ENCODE measurements around the gene PCDH1. TPM values are rescaled to one million over a fixed set of nuclear protein-coding genes. Genes with fewer than 3 reads are reported as not detected.
"Not testable (repeated sequence)": the region's sequence is repeated elsewhere in the genome, so short reads cannot be mapped to it uniquely, and the experiment has no call there.

Gene PCDH1
- polyA plus RNA-seq, 3 donors: 18.7 to 26.2 (median 21.0) TPM

DNA sequence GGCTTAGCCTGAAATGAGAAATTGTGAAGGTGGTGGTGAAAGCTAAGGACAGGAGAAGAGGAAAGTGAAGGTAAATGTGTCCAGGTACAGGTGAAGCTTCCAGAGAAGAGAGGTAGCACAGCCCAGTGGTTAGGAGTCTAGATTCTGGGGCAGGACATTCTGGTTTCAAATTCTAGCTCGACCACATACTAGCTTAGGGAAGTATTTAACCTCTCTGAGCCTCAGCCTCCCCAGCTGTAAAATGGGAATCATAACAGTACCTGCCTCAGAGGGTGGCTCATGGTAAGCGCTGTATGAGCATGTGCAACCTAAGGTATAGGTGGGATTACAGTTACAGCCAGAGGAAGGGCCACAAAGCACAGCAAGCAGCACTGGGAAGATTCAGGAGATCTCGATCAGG, 55.2 kb downstream of the PCDH1 start:
- DNase-seq (ENCODE audit: extremely low read depth in 1 of 11, low read depth in 9 of 11, low spot score in 4 of 11): no peak

DNA sequence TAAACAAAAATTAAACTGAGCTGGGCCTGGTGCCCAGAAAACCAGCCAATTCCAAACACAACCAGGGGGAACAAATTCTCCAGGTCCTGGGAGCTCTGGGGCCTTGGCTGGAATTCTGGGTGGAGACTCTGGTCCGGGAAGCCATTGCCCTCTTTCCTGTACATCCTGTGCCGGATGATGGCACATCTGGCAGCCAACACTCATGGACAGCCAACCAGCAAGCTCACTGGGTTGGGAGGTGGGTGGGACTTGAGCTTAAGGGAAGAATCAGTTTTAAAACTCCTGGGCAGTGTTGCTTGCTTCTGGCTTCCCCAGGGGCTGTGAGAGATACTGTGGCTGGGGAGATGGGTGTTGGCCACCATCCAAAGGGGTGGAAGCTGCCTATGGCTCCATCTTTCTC, 56.1 kb downstream of the PCDH1 start:
- no peak for DNase-seq (ENCODE audit: extremely low read depth in 1 of 11, low read depth in 9 of 11, low spot score in 4 of 11)

DNA sequence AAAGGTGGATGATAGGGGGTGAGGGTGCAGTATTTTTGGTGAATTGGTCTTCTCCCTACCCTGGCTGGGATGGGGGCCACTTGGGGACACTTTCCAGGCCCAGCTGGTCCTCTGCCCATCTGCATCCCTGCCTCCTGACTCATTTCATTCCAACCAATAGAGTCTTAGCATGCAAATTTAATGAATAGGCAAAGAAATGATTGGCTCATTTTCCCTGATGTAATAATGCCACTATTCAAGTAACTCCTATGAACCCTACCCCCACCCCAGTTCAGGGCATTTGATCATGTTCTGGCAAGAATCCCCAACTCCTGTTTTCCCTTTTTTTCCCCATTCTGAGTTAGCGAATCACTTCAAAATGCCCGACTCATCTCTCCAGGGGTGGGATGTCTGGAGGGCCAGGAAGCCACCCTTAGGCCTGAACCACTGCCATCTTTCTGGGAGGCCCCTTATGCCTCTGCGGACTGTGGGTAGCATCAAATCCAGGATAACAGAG, 56.7 kb downstream of the PCDH1 start:
- no peak for DNase-seq (ENCODE audit: extremely low read depth in 1 of 11, low read depth in 9 of 11, low spot score in 4 of 11)

DNA sequence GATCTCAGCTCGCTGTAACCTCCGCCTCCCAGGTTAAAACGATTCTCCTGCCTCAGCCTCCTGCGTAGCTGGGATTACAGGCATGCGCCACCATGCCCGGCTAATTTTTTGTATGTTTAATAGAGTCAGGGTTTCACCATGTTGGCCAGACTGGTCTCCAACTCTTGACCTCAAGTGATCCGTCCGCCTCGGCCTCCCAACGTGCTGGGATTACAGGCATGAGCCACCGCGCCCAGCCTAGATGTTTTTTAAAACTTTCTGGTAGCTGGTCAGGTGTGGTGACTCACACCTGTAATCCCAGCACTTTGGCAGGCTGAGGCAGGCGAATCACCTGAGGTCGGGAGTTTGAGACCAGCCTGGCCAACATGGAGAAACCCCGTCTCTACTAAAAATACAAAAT, 57.5 kb downstream of the PCDH1 start:
- not testable (repeated sequence) for DNase-seq (ENCODE audit: extremely low read depth in 1 of 11, low read depth in 9 of 11, low spot score in 4 of 11)

DNA sequence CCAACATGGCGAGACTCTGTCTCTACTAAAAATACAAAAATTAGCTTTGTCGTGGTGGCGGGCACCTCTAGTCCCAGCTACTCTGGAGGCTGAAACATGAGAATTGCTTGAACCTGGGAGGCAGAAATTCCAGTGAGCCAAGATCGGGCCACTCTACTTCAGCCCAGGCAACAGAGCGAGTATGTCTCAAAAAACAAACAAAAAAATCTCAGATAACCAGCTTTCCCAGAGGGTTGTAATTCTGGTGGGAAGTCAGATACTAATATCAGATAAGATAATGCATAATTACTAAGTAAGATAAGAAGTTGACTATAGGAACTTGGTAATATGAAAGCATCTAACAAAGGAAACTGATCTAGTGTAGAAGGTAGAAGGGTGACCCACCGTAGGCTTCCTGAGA, 60.6 kb downstream of the PCDH1 start:
- no peak for DNase-seq (ENCODE audit: extremely low read depth in 1 of 11, low read depth in 9 of 11, low spot score in 4 of 11)

DNA sequence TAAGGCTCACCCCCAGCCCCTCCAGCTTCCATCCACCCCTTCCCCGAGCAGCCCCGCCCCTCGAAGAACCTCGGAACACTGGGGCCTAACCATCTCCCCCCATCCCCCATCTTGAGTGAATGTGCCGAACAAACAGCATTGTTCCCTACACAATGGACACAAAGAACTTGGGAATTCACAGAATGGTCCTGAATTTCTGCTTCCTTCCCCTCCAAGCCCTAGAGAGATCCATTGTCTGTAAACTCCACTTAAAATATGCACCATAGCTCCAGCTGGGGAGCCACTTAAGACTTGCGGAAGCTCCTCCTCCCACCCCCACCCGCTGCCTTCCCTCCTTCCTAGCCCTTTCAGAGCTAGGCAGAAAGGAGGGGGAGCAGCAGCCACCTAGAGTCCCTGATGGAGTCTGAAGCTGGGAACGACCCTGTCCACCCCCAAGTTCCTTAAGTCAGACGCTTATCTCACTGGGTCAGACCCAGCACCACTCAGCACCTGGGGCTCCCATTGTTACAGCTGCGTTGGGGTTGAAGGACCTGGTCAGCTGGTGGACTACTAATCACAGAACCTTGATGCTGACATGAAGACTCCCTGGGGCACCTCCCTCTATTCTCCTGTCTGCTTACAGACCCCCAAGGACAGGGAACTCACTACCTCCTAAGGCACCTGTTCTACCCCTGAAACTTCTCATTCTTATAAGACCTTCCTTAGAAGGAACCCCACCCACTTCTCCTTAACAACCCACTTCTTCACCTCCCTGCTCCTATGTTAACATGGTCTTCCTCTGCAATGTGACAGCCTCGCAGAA, 61.4 kb downstream of the PCDH1 start:
- DNase-seq (ENCODE audit: extremely low read depth in 1 of 11, low read depth in 9 of 11, low spot score in 4 of 11): no peak

DNA sequence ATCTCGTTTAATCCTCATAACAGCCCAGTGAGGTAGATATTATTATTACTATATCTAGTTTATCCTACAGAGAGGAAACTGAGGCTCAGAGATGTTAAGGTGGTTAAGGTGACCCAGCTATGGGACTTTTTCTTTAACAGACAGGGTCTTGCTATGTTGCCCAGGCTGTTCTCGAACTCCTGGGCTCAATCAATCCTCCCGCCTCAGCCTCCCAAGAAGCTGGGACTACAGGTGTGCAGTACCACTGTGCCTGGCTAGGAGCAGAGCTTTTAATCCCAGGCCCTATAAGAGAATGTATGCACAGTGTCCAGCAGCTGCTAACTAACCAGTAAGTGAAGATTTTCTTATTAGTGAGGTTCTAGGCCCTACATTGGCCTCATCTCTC, 62.4 kb downstream of the PCDH1 start:
- DNase-seq (ENCODE audit: extremely low read depth in 1 of 11, low read depth in 9 of 11, low spot score in 4 of 11): no peak

DNA sequence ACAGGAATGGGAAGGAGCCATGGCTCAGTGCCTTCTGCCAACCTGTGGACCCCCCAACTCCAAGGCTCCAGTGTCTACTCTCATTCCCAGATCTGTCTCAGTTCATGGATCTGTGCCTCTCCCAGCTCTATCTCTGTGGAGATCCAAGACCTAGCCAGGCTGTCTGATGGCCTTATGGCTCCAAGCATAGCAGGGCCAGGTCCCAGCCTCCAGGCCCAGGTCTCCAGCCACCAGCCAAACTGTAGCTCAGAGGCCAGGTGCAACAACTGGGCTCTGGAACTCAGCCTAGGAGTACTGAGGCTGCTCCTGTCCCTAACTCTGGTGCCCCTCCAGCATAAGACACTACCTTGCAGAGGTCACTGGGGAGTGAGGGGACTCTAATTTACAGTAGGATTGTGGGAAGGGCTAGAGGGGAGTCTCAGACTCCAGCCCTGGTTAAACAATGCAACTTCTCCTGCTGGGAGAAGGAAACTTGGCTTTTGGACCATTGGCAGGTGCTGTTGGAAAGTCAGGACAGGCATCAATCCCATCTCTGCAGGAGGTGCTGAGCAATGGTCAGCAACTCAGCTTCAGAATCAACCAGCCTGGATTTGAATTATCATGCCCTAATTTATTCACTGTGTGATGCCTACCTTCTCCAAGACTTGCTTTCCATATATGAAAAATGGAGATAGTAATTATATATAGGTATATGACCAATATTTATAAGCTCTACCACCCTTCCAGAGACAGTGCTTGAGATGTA, 63.0 kb downstream of the PCDH1 start:
- DNase-seq (ENCODE audit: extremely low read depth in 1 of 11, low read depth in 9 of 11, low spot score in 4 of 11): no peak

DNA sequence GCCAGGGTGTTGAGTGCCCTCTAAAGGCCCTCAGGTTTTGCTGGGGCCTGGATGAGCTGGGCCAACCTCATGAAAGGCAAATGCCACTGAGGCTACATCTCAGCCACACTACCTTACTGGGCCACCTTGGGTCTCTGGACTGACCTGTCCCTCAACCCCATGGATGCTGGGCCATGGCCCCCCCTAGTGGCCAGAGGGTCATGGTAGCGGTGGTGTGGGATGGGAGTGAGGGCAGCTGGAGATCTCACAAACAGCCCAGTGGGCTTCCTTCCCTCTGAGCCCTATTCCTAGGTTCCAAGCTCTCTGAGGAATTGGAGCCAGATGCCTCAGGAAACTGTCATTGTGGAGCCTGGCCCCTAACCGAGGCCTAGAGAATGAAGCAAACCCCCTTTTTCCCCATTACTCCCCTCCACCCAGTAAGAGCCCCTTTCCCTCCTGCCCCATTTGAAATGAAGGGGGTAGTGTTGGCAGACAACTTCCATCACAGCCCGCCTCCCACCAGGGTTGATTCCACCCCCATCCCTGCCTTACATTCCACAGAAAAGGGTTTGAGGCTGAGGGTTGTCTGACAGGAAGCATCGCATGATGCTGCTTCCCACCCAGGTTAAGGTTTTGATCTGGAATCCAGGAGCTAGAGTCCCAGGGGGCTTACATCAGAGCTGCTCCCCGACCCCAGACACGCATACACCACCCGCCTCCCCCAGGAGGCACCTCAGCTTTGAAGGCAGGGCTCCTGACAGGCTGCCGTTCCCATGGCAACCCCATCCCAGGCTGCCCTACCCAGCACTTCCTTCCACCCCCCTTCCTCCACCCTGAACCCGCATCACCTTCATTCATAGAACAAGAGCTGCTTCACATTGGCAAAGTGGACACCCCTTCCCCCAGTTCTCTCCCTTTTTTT, 63.9 kb downstream of the PCDH1 start:
- peak in 1 of 11 donors; percentile 26 for DNase-seq (ENCODE audit: extremely low read depth in 1 of 11, low read depth in 9 of 11, low spot score in 4 of 11)

DNA sequence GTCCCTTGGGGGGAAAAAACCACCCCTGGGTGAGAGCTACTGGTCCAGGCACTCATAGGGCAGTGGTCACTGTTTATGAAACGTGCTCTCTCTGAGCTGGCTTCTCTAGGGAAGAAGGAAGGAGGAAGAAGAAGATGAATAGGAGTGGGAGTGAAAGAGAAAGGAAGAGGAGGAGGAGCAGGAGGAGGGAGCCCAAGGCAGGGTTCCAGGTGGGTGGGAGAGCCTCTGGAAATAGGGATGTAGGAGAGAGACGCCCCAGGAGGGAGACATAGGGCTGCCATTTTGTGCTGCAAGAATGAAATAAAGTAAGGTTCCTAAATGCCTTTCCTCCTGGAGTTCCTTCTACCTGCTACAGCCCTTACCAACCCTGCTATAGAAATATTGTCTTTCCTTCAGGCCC, 65.7 kb downstream of the PCDH1 start:
- DNase-seq (ENCODE audit: extremely low read depth in 1 of 11, low read depth in 9 of 11, low spot score in 4 of 11): no peak

DNA sequence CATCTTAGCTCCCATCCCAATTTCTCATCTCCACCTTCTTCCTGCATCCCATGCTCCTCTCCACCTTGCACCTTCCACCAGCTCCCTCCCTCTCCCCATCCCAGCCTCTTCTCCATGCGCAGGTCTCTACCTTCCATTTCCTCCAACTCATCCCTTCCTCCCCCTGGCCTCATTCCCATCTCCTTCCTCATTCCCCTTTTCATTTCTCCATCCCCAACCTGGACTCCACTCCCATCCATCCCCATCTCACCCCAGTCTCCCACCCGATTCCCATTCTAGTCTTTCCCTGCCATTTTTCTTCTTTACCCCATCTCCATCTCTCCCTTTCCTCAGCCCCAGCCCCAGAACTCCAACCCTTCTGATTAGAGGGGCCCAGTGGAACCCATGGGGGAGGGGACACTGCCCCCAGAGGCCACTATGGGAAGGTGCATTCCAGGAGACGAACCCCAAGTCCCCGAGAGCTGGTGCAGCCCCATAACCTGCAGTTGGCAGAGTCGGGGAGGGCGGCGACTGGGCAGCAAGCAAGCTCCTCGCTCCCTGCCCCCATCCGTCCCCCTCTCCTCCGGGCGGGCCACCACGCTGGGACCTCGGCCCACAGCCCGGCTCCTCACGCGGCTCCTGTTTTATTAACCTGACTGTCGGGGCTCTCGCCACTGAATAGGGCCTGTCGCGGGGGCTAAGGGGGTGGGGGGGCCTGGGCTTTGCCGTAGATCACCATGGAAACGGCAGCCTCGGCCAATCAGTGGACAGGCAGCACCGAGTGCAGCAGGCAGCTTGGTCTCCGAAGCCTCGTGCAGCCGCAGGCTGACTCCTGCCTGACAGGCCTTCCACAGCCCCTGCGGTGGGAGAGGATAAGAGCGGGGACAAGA, 66.7 kb downstream of the PCDH1 start:
- DNase-seq (ENCODE audit: extremely low read depth in 1 of 11, low read depth in 9 of 11, low spot score in 4 of 11): peak in 1 of 11 donors; percentile 36

DNA sequence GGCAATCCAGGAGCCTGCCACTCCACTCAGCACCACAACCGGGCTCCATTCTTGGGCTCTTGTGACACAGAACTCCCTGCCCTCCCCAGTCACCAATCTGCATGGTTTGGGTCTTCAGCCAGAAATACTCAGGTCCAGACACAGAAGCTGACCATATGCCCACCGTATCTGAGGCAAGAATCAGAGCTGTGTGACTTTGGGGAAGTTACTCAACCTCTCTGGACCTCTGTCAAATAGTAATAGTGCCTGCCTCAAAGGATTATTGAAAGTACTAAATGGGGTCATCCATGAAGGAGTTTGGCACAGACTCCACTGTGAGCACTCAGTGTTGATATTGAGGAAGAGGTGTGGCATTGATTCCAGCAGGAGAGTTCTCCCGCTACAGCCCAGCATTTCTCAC, 67.5 kb downstream of the PCDH1 start:
- DNase-seq (ENCODE audit: extremely low read depth in 1 of 11, low read depth in 9 of 11, low spot score in 4 of 11): no peak

DNA sequence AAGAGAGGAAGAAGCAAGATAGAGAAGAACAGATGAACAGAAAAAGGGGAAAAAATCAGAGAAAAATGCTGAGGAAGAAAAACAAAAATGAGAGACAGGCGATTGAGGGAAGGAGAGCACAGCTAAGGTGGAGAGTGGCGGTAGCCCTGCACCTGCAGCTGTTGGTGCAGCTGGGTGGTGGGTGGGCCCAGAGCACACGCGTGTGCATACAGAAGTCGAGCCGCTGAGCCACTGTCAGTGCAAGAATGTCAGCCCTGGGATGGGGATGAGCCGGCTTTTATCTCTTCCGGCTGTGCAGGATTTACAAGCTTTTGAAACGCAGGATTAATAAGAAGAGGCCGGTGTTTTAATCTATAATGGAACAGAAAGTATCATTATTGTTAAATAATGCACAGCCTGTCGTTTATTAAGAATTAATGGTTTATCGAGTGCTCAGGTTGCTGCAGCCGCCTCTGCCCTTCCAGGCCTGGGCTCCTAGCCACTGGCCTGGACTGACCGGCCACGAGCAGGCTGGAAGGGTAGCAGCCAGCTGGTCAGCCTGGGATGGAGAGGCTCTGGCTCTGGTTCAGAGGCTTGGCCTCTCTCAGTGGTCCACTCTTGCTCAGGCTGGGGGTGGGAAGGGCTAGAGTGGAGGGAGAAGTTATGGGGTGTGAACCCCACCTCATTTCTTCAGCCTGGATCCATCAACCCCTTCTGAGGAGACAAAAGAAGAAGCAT, 68.7 kb downstream of the PCDH1 start:
- no peak for DNase-seq (ENCODE audit: extremely low read depth in 1 of 11, low read depth in 9 of 11, low spot score in 4 of 11)

DNA sequence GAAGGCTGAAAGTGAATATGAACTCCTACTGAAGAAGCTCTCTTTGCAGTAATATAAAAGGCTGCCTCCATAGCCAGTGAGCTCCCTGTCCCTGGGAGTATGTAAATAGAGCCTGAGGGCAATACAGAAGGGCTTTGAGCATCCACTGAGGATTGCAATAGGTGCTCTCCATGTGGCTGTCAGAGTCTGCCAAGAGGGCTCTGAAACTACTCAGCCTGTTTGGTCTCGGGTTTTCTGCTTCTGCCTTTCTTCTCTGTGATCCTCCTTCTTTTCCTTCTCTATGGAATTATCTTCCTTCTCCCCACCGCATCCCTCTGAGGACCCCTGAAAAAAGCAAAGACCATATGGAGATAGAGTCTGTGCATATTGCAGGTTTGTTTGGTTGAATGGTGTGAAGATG, 69.4 kb downstream of the PCDH1 start:
- DNase-seq (ENCODE audit: extremely low read depth in 1 of 11, low read depth in 9 of 11, low spot score in 4 of 11): no peak

DNA sequence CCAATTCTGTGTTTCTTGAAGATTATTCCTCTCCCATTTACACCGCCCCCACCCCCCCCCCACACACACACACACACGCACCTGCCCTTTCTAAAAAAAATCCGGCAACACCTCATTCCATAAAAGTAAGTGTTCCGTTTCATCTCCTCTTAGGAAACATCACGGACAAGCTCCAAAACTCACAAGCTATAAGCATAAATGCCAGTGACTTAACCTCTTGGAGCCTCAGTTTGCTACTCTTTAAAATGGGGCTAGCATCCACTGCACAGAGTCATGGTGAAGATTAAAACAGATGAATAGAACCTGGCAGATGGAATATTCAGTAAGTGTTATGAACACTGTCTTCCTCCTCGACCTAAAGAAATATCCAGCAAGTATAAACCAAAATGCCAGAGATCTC, 70.5 kb downstream of the PCDH1 start:
- no peak for DNase-seq (ENCODE audit: extremely low read depth in 1 of 11, low read depth in 9 of 11, low spot score in 4 of 11)

DNA sequence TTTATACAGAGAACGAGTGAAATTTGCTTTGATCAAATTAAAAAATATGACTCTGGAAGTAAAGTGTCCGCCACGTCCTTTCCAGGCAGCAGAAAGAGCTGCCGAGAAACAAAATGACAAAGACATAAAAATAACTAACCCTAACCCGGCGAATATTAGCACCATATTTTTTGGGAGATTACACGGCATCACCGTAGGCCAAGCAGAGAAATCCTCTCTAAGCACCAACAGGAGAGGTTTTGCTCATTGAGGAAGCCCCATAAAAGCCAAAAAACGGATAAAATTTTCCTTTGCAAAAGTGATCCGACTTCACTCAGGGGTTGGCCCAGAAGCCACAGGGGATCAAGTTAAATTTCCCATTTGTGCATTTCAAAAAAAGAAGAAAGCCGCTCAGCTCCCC, 70.9 kb downstream of the PCDH1 start:
- DNase-seq (ENCODE audit: extremely low read depth in 1 of 11, low read depth in 9 of 11, low spot score in 4 of 11): no peak

DNA sequence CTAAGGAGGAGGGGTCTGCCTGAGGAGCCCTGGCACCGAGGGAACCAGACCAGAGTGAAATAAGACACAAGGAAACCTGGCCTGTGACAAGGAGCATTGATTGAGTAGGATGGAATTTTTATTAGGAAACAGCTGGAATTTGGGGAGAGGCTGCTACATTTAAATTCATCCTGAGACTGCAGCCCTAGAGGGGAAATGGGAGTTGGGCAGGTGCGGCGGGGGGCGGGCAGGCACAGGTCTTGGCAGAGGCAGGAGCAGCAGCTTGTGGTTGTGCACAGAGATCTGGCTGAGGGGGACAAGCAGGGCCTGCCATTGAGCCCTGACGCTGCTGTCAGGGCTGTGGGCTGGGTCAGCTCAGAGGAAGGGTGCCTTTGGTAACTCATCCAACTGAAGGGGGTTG, 71.6 kb downstream of the PCDH1 start:
- no peak for DNase-seq (ENCODE audit: extremely low read depth in 1 of 11, low read depth in 9 of 11, low spot score in 4 of 11)
